ENCODE data around the gene MSI2. TPM values are rescaled to one million over a fixed set of nuclear protein-coding genes. Genes with fewer than 3 reads are reported as not detected.

Gene MSI2
- total RNA-seq, 1 donor from 2014 or later, result 24.2 TPM

- DNase-seq (ENCODE audit: low spot score) (no peak), ATAC-seq (no peak)
Observed at GRCh38 chr17:57387575-57387974, 131.3 kb downstream of the MSI2 start.

- ATAC-seq, result no peak
- DNase-seq (ENCODE audit: low spot score), result no peak
Observed at GRCh38 chr17:57388131-57388725, 131.9 kb downstream of the MSI2 start.

- DNase-seq (ENCODE audit: low spot score) (no peak), ATAC-seq (no peak)
Observed at GRCh38 chr17:57389473-57389872, 133.2 kb downstream of the MSI2 start.

- no peak for DNase-seq (ENCODE audit: low spot score)
- ATAC-seq, result no peak
Observed at GRCh38 chr17:57391076-57391825, 134.9 kb downstream of the MSI2 start.

GRCh38 chr17:57391857-57392471 is 135.6 kb downstream of the MSI2 start:
- DNase-seq (ENCODE audit: low spot score) (no peak), ATAC-seq (no peak)

GRCh38 chr17:57393368-57393767 is 137.0 kb downstream of the MSI2 start:
- no peak for ATAC-seq
- no peak for DNase-seq (ENCODE audit: low spot score)

GRCh38 chr17:57394375-57394774 is 138.1 kb downstream of the MSI2 start:
- DNase-seq (ENCODE audit: low spot score), result no peak
- ATAC-seq, result no peak

GRCh38 chr17:57395721-57396321 is 139.5 kb downstream of the MSI2 start:
- no peak for DNase-seq (ENCODE audit: low spot score)

GRCh38 chr17:57396511-57396921 is 140.2 kb downstream of the MSI2 start:
- no peak for ATAC-seq
- no peak for DNase-seq (ENCODE audit: low spot score)

More at GRCh38 chr17:57395721-57396321, 139.5 kb downstream of the MSI2 start:
- ATAC-seq, result no peak

GRCh38 chr17:57397402-57397801 is 141.1 kb downstream of the MSI2 start:
- DNase-seq (ENCODE audit: low spot score) (no peak), ATAC-seq (no peak)

- DNase-seq (ENCODE audit: low spot score) (no peak), ATAC-seq (no peak)
Observed at GRCh38 chr17:57399690-57400089, 143.4 kb downstream of the MSI2 start.

- DNase-seq (ENCODE audit: low spot score), result no peak
- no peak for ATAC-seq
Observed at GRCh38 chr17:57400648-57401047, 144.3 kb downstream of the MSI2 start.

GRCh38 chr17:57401556-57402488 is 145.5 kb downstream of the MSI2 start:
- ATAC-seq (no peak), DNase-seq (ENCODE audit: low spot score) (no peak)

GRCh38 chr17:57402681-57403180 is 146.4 kb downstream of the MSI2 start:
- DNase-seq (ENCODE audit: low spot score) (no peak), ATAC-seq (no peak)

- ATAC-seq (no peak), DNase-seq (ENCODE audit: low spot score) (no peak)
Observed at GRCh38 chr17:57403236-57403635, 146.9 kb downstream of the MSI2 start.

- peak; percentile 54 for ATAC-seq
- DNase-seq (ENCODE audit: low spot score), result no peak
Observed at GRCh38 chr17:57404073-57404472, 147.8 kb downstream of the MSI2 start.

- no peak for DNase-seq (ENCODE audit: low spot score)
- ATAC-seq, result no peak
Observed at GRCh38 chr17:57404795-57405490, 148.6 kb downstream of the MSI2 start.

- ATAC-seq, result no peak
- no peak for DNase-seq (ENCODE audit: low spot score)
Observed at GRCh38 chr17:57405491-57406072, 149.3 kb downstream of the MSI2 start.
